HCT116 (cell line): ENCODE measurements around the gene PI4K2A. TPM values are rescaled to one million over a fixed set of nuclear protein-coding genes. Genes with fewer than 3 reads are reported as not detected.
A peak's percentile ranks its signal among the peaks of the same experiment; 100 is the strongest.

Experiments used
- ATAC-seq: fragments of 200-7000 bp; cut with Tn5 transposase; 2 replicates; pipeline ENCODE4 v1.9.1; 2020; ENCODE audit warnings: mild to moderate bottlenecking, moderate library complexity
- BruUV-seq: library from RNA; stranded (reverse); fragments of 400-500 nt; replicated peaks from 2 replicates; lab custom pipeline; 2021; lab: Mats Ljungman, UMichigan
- CTCF ChIA-PET: fragments of 300-600 bp; sonication (Branson Sonifier 250); formaldehyde crosslinking; loops from one replicate; lab custom pipeline; 2021; ENCODE audit warnings: antibody characterized with exemption; lab: Charles Lee
- POLR2A ChIA-PET: fragments of 300-600, 350-600 bp; sonication (Branson Sonifier 250); formaldehyde crosslinking; loops from one replicate; lab custom pipeline; 2021; ENCODE audit warnings: antibody characterized with exemption; lab: Charles Lee
- RAD21 ChIA-PET, 2 experiments: fragments of 300-600 bp; sonication (Branson Sonifier 250); formaldehyde crosslinking; loops; one replicate each; lab custom pipeline; 2023; ENCODE audit warnings: low total read pairs in 2 of 2; ENCODE audit not compliant: uncharacterized antibody in 2 of 2, unreplicated experiment in 2 of 2, low non-redundant PET in 1 of 2; lab: Charles Lee
- DNase-seq: peaks from one replicate; pipeline ENCODE4 v3.0.0-alpha.2; 2010; ENCODE audit warnings: low read depth, low spot score
- H2AFZ ChIP-seq: fragments of 200-600 bp; shearing (Covaris generic), sonication (generic); 2 replicates; pipeline ENCODE4 v1.6.1; 2017; ENCODE audit warnings: low read depth, mixed run types, mixed read lengths, antibody characterized with exemption, low read length; ENCODE audit not compliant: poor library complexity, severe bottlenecking
- H3K27ac ChIP-seq: 2 replicates; pipeline ENCODE4 v1.5.1; 2012; ENCODE audit warnings: low read depth, low read length
- H3K27me3 ChIP-seq: fragments of 200-600 bp; sonication (generic); 2 replicates; pipeline ENCODE4 v1.6.1; 2016; ENCODE audit warnings: mixed run types, low read length, mixed read lengths; ENCODE audit not compliant: insufficient read depth
- H3K36me3 ChIP-seq, 2 experiments: fragments of 200-500 bp in 1 of 2; fragments of 200-600 bp in 1 of 2; sonication (Bioruptor generic) in 1 of 2; sonication (generic) in 1 of 2; 2 replicates each; pipeline versions ENCODE4 v1.5.1 to v1.6.1; 2014 to 2016; ENCODE audit warnings: low read length in 2 of 2, inconsistent platforms in 1 of 2, mixed read lengths in 1 of 2, mixed run types in 1 of 2; ENCODE audit not compliant: insufficient read depth in 2 of 2, control insufficient read depth in 1 of 2
- H3K4me1 ChIP-seq, 2 experiments: fragments of 200-600 bp in 1 of 2; sonication (generic) in 1 of 2; 2 replicates each; pipeline versions ENCODE4 v1.5.1 to v1.6.1; 2012 to 2017; ENCODE audit warnings: low read length in 2 of 2, inconsistent platforms in 1 of 2, mild to moderate bottlenecking in 1 of 2, mixed read lengths in 1 of 2, mixed run types in 1 of 2, moderate library complexity in 1 of 2; ENCODE audit not compliant: insufficient read depth in 2 of 2, control insufficient read depth in 1 of 2
- H3K4me2 ChIP-seq: fragments of 200-600 bp; sonication (generic); 2 replicates; pipeline ENCODE4 v1.6.1; 2017; ENCODE audit warnings: mixed run types, low read length, mixed read lengths
- H3K4me3 ChIP-seq, 2 experiments: fragments of 200-600 bp in 1 of 2; sonication (generic) in 1 of 2; replicated peaks in 1 of 2; 2 replicates each; pipeline ENCODE4 v1.5.1; 2011 to 2016; ENCODE audit warnings: low read length in 2 of 2, control low read depth in 1 of 2, low read depth in 1 of 2, mild to moderate bottlenecking in 1 of 2, mixed read lengths in 1 of 2, mixed run types in 1 of 2
- H3K79me2 ChIP-seq: fragments of 200-600 bp; sonication (generic); 2 replicates; pipeline ENCODE4 v1.6.1; 2017; ENCODE audit warnings: mild to moderate bottlenecking, mixed run types, low read length, moderate library complexity, mixed read lengths; ENCODE audit not compliant: insufficient read depth
- H3K9ac ChIP-seq: fragments of 200-600 bp; sonication (generic); 2 replicates; pipeline ENCODE4 v1.6.1; 2016; ENCODE audit warnings: low read length, mixed read lengths
- H3K9me2 ChIP-seq: fragments of 200-600 bp; sonication (generic), shearing (Covaris generic); 2 replicates; pipeline ENCODE4 v1.6.1; 2017; ENCODE audit warnings: mixed run types, mild to moderate bottlenecking, moderate library complexity; ENCODE audit not compliant: insufficient read depth
- H3K9me3 ChIP-seq, 2 experiments: fragments of 200-500 bp in 1 of 2; fragments of 200-600 bp in 1 of 2; sonication (Bioruptor generic) in 1 of 2; sonication (generic) in 1 of 2; 2 replicates each; pipeline ENCODE4 v1.6.1; 2014 to 2017; ENCODE audit warnings: low read length in 2 of 2, mixed read lengths in 2 of 2, inconsistent platforms in 1 of 2, low read depth in 1 of 2, mild to moderate bottlenecking in 1 of 2, mixed run types in 1 of 2, moderate library complexity in 1 of 2; ENCODE audit not compliant: control insufficient read depth in 1 of 2, insufficient read depth in 1 of 2
- H4K20me1 ChIP-seq: fragments of 200-600 bp; sonication (generic), shearing (Covaris generic); 2 replicates; pipeline ENCODE4 v1.6.1; 2017; ENCODE audit warnings: mixed run types, mild to moderate bottlenecking, moderate library complexity; ENCODE audit not compliant: insufficient read depth
- ELF1 ChIP-seq: IDR thresholded peaks from 2 replicates; pipeline ENCODE4 v1.6.1; 2012; ENCODE audit warnings: low read depth, borderline replicate concordance
- EZH2 ChIP-seq: fragments of 200-600 bp; sonication (generic); IDR thresholded peaks from 2 replicates; pipeline ENCODE4 v1.6.1; 2017; ENCODE audit warnings: antibody characterized with exemption, mixed run types
- EZH2phosphoT487 ChIP-seq: fragments of 200-600 bp; IDR thresholded peaks from 2 replicates; pipeline ENCODE4 v1.6.1; 2018; ENCODE audit warnings: antibody characterized with exemption, borderline replicate concordance
- FOSL1 ChIP-seq: IDR thresholded peaks from 2 replicates; pipeline ENCODE4 v1.6.1; 2012; ENCODE audit warnings: low read depth
- POLR2A ChIP-seq: IDR thresholded peaks from 2 replicates; pipeline ENCODE4 v1.7.0; 2011; ENCODE audit warnings: borderline replicate concordance; ENCODE audit not compliant: insufficient read depth, insufficient read length; ENCODE audit errors: extremely low read depth
- RAD21 ChIP-seq: IDR thresholded peaks from 2 replicates; pipeline ENCODE4 v1.6.1; 2012; ENCODE audit warnings: low read depth, mild to moderate bottlenecking
- REST ChIP-seq: IDR thresholded peaks from 2 replicates; pipeline ENCODE4 v1.6.1; 2012; ENCODE audit warnings: low read depth
- SIN3A ChIP-seq: IDR thresholded peaks from 2 replicates; pipeline ENCODE4 v1.6.1; 2012; ENCODE audit warnings: low read depth
- SP1 ChIP-seq: IDR thresholded peaks from 2 replicates; pipeline ENCODE4 v1.6.1; 2012; ENCODE audit warnings: low read depth
- ZBTB33 ChIP-seq: IDR thresholded peaks from 2 replicates; pipeline ENCODE4 v1.6.1; 2011; ENCODE audit warnings: mild to moderate bottlenecking, low read length, moderate library complexity; ENCODE audit not compliant: insufficient replicate concordance; ENCODE audit errors: extremely low read depth
- intact Hi-C: fragments of 100-400 bp; cut with micrococcal nuclease; formaldehyde crosslinking; loops from 2 replicates; pipeline ENCODE4 v1.10.0; 2022
- total RNA-seq: library from RNA; stranded (reverse); gene quantifications from one replicate; pipeline ENCODE4 v1.2.1, GENCODE V29; 2021; ENCODE audit not compliant: unreplicated experiment
- TF ChIP-seq, protein P1 (sequence below), 3 experiments: fragments of 200-600 bp in 1 of 3; sonication (generic) in 1 of 3; IDR thresholded peaks in 2 of 3; conservative IDR thresholded peaks in 1 of 3; 2 replicates each; pipeline ENCODE4 v1.5.1; 2012 to 2017; ENCODE audit warnings: low read depth in 2 of 3, low read length in 2 of 3, antibody characterized with exemption in 1 of 3, borderline replicate concordance in 1 of 3, control low read depth in 1 of 3, mild to moderate bottlenecking in 1 of 3, mixed read lengths in 1 of 3, mixed run types in 1 of 3, moderate library complexity in 1 of 3; ENCODE audit not compliant: insufficient read depth in 1 of 3
- TF ChIP-seq, protein P2 (sequence below): IDR thresholded peaks from 2 replicates; pipeline ENCODE4 v1.6.1; 2012

The PI4K2A gene
- total RNA-seq, 1 experiment from 2014 or later, result 20.0 TPM

- H3K36me3 ChIP-seq, result no peaks in the 10 kb centered on the region
- peaks cover 0 to 15% of the 10 kb centered on the region in 2 experiments; a peak in 3 of 4 replicates for H3K4me1 ChIP-seq
- RAD21 ChIA-PET, result no interaction called here
- H3K79me2 ChIP-seq, result peaks cover 6% of the 10 kb centered on the region; the same call in 1 of the 2 replicates
- no peaks in the 10 kb centered on the region for H3K9me3 ChIP-seq
- DNase-seq (peak; percentile 19), ATAC-seq (peak; percentile 78)
- no peaks in the 10 kb centered on the region for H3K9me2 ChIP-seq
- H3K4me2 ChIP-seq, result peak overlapping the region; percentile 98
- H3K4me3 ChIP-seq, result peak overlapping the region; percentile 86 to 87
- H4K20me1 ChIP-seq, result no peaks in the 10 kb centered on the region
- CTCF ChIA-PET, result interaction anchor here (0.6 to 1.1 kb wide), 2 partner anchors 22 to 24 kb away, joined by 3 read pairs; no protein-coding TSS in a partner anchor
- H2AFZ ChIP-seq, result peak overlapping the region; percentile 55
- intact Hi-C loops, result no loop called here
- peak overlapping the region; percentile 75 for H3K9ac ChIP-seq
- no peaks in the 10 kb centered on the region for H3K27me3 ChIP-seq
- TF ChIP-seq, protein P1, sequence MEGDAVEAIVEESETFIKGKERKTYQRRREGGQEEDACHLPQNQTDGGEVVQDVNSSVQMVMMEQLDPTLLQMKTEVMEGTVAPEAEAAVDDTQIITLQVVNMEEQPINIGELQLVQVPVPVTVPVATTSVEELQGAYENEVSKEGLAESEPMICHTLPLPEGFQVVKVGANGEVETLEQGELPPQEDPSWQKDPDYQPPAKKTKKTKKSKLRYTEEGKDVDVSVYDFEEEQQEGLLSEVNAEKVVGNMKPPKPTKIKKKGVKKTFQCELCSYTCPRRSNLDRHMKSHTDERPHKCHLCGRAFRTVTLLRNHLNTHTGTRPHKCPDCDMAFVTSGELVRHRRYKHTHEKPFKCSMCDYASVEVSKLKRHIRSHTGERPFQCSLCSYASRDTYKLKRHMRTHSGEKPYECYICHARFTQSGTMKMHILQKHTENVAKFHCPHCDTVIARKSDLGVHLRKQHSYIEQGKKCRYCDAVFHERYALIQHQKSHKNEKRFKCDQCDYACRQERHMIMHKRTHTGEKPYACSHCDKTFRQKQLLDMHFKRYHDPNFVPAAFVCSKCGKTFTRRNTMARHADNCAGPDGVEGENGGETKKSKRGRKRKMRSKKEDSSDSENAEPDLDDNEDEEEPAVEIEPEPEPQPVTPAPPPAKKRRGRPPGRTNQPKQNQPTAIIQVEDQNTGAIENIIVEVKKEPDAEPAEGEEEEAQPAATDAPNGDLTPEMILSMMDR (IDR thresholded peaks at IDR 0.05 in 2 of 3, conservative IDR thresholded peaks at IDR 0.05 in 1 of 3; ENCODE audit: borderline replicate concordance in 1 of 3, insufficient read depth in 1 of 3, low read depth in 2 of 3, low read length in 2 of 3), result peak in 2 of 3 experiments; percentile 40 to 53; a peak in 3 of 6 replicates
- TF ChIP-seq ELF1, result no peak
- peak overlapping the region; percentile 64 for H3K27ac ChIP-seq
- no TSS peak for BruUV-seq
- POLR2A ChIA-PET, result no interaction called here
Measured at GRCh38 chr10:97633921-97634320, 6.5 kb upstream of the PI4K2A start.

- BruUV-seq, result no TSS peak
- no peak overlapping the region for H3K4me3 ChIP-seq
- H3K27me3 ChIP-seq, result no peaks in the 10 kb centered on the region
- H2AFZ ChIP-seq, result no peak overlapping the region
- POLR2A ChIA-PET, result no interaction called here
- no peaks in the 10 kb centered on the region for H3K36me3 ChIP-seq
- no peak overlapping the region for H3K4me2 ChIP-seq
- RAD21 ChIA-PET, result no interaction called here
- peaks cover 6% of the 10 kb centered on the region; the same call in 1 of the 2 replicates for H3K79me2 ChIP-seq
- H3K4me1 ChIP-seq, result peaks cover 0 to 22% of the 10 kb centered on the region in 2 experiments; a peak in 3 of 4 replicates
- DNase-seq, result no peak
- CTCF ChIA-PET, result interaction anchor here (1.6 kb wide), 1 partner anchor 82 kb away, joined by 3 read pairs; no protein-coding TSS in a partner anchor
- no peaks in the 10 kb centered on the region for H4K20me1 ChIP-seq
- H3K9ac ChIP-seq, result no peak overlapping the region
- ATAC-seq, result no peak
- no peaks in the 10 kb centered on the region for H3K9me2 ChIP-seq
- H3K27ac ChIP-seq, result no peak overlapping the region
- H3K9me3 ChIP-seq, result no peaks in the 10 kb centered on the region
- intact Hi-C loops, result no loop called here
- no peak for TF ChIP-seq POLR2A
- no peak for TF ChIP-seq REST
- no peak for TF ChIP-seq FOSL1
- TF ChIP-seq EZH2phosphoT487, result no peak
- TF ChIP-seq ELF1, result no peak
- no peak for TF ChIP-seq RAD21
- TF ChIP-seq, protein P2, sequence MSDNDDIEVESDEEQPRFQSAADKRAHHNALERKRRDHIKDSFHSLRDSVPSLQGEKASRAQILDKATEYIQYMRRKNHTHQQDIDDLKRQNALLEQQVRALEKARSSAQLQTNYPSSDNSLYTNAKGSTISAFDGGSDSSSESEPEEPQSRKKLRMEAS, result no peak
- no peak for TF ChIP-seq SP1
- TF ChIP-seq SIN3A, result no peak
- TF ChIP-seq ZBTB33, result no peak
- TF ChIP-seq EZH2, result no peak
Measured at GRCh38 chr10:97635577-97635976, 4.9 kb upstream of the PI4K2A start.
